ENCODE measurements around the gene ICAM1.

DNA sequence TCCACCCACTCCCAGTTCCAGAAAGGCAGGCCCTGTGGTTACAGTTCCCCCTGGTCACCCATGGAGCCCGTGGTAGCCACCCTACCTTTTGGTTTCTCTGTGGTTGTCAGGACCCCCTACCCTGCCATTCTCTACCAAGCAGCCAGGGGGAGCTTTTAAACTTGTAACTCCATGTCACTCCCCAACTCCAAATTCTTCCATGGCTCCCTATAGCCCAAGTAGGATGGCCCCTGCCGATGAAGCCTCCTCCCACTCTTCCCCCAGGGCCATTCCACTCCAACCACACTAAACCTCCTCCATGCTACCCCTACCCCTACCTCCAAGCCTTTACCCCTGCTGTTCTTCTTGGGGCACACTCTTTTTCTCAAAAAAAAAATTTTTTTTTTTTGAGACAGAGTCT lies 42.0 kb upstream of the ICAM1 start:
- TF ChIP-seq POLR2A (IDR thresholded peaks at IDR 0.05) (no peak), CTCF (IDR thresholded peaks at IDR 0.05) (peak; percentile 34 to 55 (median 49))
